K562 (cell line): Measurements from ENCODE around the gene RANBP3. TPM values are rescaled to one million over a fixed set of nuclear protein-coding genes. Genes with fewer than 3 reads are reported as not detected.

ENCODE experiments used
- ATF3 ChIP-seq, 2 experiments: fragments of 450-650 bp in 1 of 2; sonication (generic) in 1 of 2; formaldehyde crosslinking in 1 of 2; IDR thresholded peaks in 1 of 2; conservative IDR thresholded peaks in 1 of 2; 2 replicates each; pipeline versions ENCODE4 v1.6.1 to v1.8.1; 2016 to 2023; ENCODE audit warnings: mild to moderate bottlenecking in 2 of 2, moderate library complexity in 2 of 2, inconsistent platforms in 1 of 2, missing genetic modification reagents in 1 of 2
- DMBX1 ChIP-seq: fragments of 250-450 bp; sonication (Bioruptor Pico); IDR thresholded peaks from 2 replicates; pipeline ENCODE4 v1.8.0; 2022; ENCODE audit warnings: inconsistent platforms, mild to moderate bottlenecking, moderate library complexity, borderline replicate concordance
- KDM2B ChIP-seq: fragments of 250-450 bp; sonication (Bioruptor Pico); IDR thresholded peaks from 2 replicates; pipeline ENCODE4 v1.8.0; 2021; ENCODE audit warnings: mild to moderate bottlenecking, moderate library complexity
- MAFK ChIP-seq: IDR thresholded peaks from 2 replicates; pipeline ENCODE4 v1.6.1; 2011; ENCODE audit warnings: low read length, improper control_type of control experiment
- MTA1 ChIP-seq: fragments of 450-650 bp; IDR thresholded peaks from 2 replicates; pipeline ENCODE4 v1.6.1; 2017; ENCODE audit warnings: borderline replicate concordance
- PHF8 ChIP-seq: fragments of 200-600 bp; sonication (generic); IDR thresholded peaks from 2 replicates; pipeline ENCODE4 v1.6.1; 2012; ENCODE audit warnings: mixed run types, mild to moderate bottlenecking, inconsistent platforms, low read length, moderate library complexity, borderline replicate concordance
- PKNOX1 ChIP-seq: fragments of 450-650 bp; IDR thresholded peaks from 2 replicates; pipeline ENCODE4 v1.6.1; 2016
- PML ChIP-seq: IDR thresholded peaks from 2 replicates; pipeline ENCODE4 v1.6.1; 2012; ENCODE audit warnings: low read length, inconsistent platforms
- RERE ChIP-seq: sonication (generic); formaldehyde crosslinking; IDR thresholded peaks from 2 replicates; pipeline ENCODE4 v1.8.0; 2023; ENCODE audit warnings: missing genetic modification reagents, mild to moderate bottlenecking, borderline replicate concordance
- SAFB2 ChIP-seq: fragments of 200-400 bp; formaldehyde crosslinking; IDR thresholded peaks from 2 replicates; pipeline ENCODE4 v1.6.1; 2018; ENCODE audit warnings: borderline replicate concordance, low read length, low read depth, moderate library complexity; ENCODE audit not compliant: severe bottlenecking
- SMAD4 ChIP-seq: fragments of 250-450 bp; sonication (Bioruptor Pico); conservative IDR thresholded peaks from 2 replicates; pipeline ENCODE4 v1.8.0; 2021; ENCODE audit warnings: inconsistent platforms, mild to moderate bottlenecking, moderate library complexity
- U2AF2 ChIP-seq: fragments of 200-400 bp; formaldehyde crosslinking; optimal IDR thresholded peaks from 2 replicates; pipeline ENCODE3; 2017; ENCODE audit warnings: low read depth, mild to moderate bottlenecking, low read length
- USF1 ChIP-seq: sonication (generic); formaldehyde crosslinking; IDR thresholded peaks from 2 replicates; pipeline ENCODE4 v1.9.0; 2022; ENCODE audit warnings: mild to moderate bottlenecking, missing genetic modification reagents
- ZNF121 ChIP-seq: sonication (generic); formaldehyde crosslinking; conservative IDR thresholded peaks from 2 replicates; pipeline ENCODE4 v1.8.0; 2022; ENCODE audit warnings: missing genetic modification reagents
- ZNF23 ChIP-seq: fragments of 250-450 bp; sonication (Bioruptor Pico); IDR thresholded peaks from 2 replicates; pipeline ENCODE4 v1.4.0; 2020; ENCODE audit warnings: mild to moderate bottlenecking
- ZNF518B ChIP-seq: fragments of 250-450 bp; sonication (Bioruptor Pico); IDR thresholded peaks from 2 replicates; pipeline ENCODE4 v1.5.0; 2021; ENCODE audit warnings: mild to moderate bottlenecking, moderate library complexity
- polyA plus RNA-seq, 8 experiments: library from polyadenylated mRNA; depleted of rRNA in 4 of 8; stranded (reverse) in 5 of 8; unstranded in 3 of 8; fragments of >200 nt; fragmentation: Nextera tagmentation in 2 of 8; fragmentation: Illumina TruSeq in 1 of 8; extraction: Ambion mirVana in 2 of 8; extraction: Trizol in 1 of 8; gene quantifications; 2 replicates each; pipeline versions ENCODE4 v1.2.1 to v1.2.3, GENCODE V29; 2011 to 2014; ENCODE audit warnings: inconsistent platforms in 1 of 8, missing spikeins in 1 of 8
- total RNA-seq, 7 experiments: library from RNA; depleted of rRNA in 6 of 7; stranded (reverse); fragments of >200 nt in 6 of 7; fragmentation: Illumina TruSeq in 2 of 7; extraction: Trizol in 2 of 7; gene quantifications; 2 replicates each; pipeline versions ENCODE4 v1.2.1 to v1.2.3, GENCODE V29; 2011 to 2021; ENCODE audit warnings: low replicate concordance in 1 of 7

The RANBP3 gene
- total and polyA plus RNA-seq, 9 of the 15 experiments (the other 6 are each of a cell fraction or from before 2014, with no cell fraction given), result 0.90 to 95.1 (median 63.2) TPM

- peak; percentile 61 for TF ChIP-seq SMAD4 (CRISPR knock-in tag)
- no peak for TF ChIP-seq MTA1
- TF ChIP-seq U2AF2, result no peak
- no peak for TF ChIP-seq KDM2B (CRISPR knock-in tag)
- TF ChIP-seq PML, result no peak
- TF ChIP-seq USF1 (CRISPR knock-in tag), result no peak
- TF ChIP-seq ATF3 (IDR thresholded peaks at IDR 0.05), result no peak
- TF ChIP-seq ATF3 (CRISPR knock-in tag; conservative IDR thresholded peaks at IDR 0.05), result no peak
- no peak for TF ChIP-seq PHF8
- TF ChIP-seq ZNF518B (CRISPR knock-in tag), result no peak
- TF ChIP-seq ZNF121 (CRISPR knock-in tag), result no peak
- peak; percentile 80 for TF ChIP-seq MAFK
- TF ChIP-seq ZNF23 (CRISPR knock-in tag), result no peak
- no peak for TF ChIP-seq RERE
- TF ChIP-seq SAFB2, result no peak
- TF ChIP-seq DMBX1, result peak; percentile 83
- peak; percentile 37 for TF ChIP-seq PKNOX1
These were observed 24.2 kb downstream of the RANBP3 start (continued) for GRCh38 chr19:5953680-5954213.
